GM18520 (cell line): ENCODE data around the gene PSEN2.
"Not testable (repeated sequence)": the region's sequence is repeated elsewhere in the genome, so short reads cannot be mapped to it uniquely, and the experiment has no call there.

Experiments
- ATAC-seq: cut with Tn5 transposase; IDR thresholded peaks from one replicate; pipeline ENCODE4 v1.9.1; 2021; ENCODE audit not compliant: unreplicated experiment

The PSEN2 gene

GRCh38 chr1:226912587-226913176 lies 42.3 kb downstream of the PSEN2 start:
- ATAC-seq = no peak

GRCh38 chr1:226915672-226915995 lies 45.2 kb downstream of the PSEN2 start:
- no peak for ATAC-seq

GRCh38 chr1:226916497-226916896 lies 46.1 kb downstream of the PSEN2 start:
- ATAC-seq = no peak

- ATAC-seq = no peak
These were observed 49.2 kb downstream of the PSEN2 start for GRCh38 chr1:226919587-226919986.

- no peak for ATAC-seq
These were observed 49.6 kb downstream of the PSEN2 start for GRCh38 chr1:226919995-226920394.

GRCh38 chr1:226920446-226920894 lies 50.1 kb downstream of the PSEN2 start:
- ATAC-seq = no peak

- ATAC-seq = no peak
These were observed 51.1 kb downstream of the PSEN2 start for GRCh38 chr1:226921504-226921903.

GRCh38 chr1:226929260-226930111 lies 59.1 kb downstream of the PSEN2 start:
- not testable (repeated sequence) for ATAC-seq

- ATAC-seq = no peak
These were observed 64.2 kb downstream of the PSEN2 start for GRCh38 chr1:226934483-226935237.

- ATAC-seq = no peak
These were observed 67.7 kb downstream of the PSEN2 start for GRCh38 chr1:226937940-226938725.

GRCh38 chr1:226938903-226939437 lies 68.6 kb downstream of the PSEN2 start:
- ATAC-seq = no peak

GRCh38 chr1:226939438-226940028 lies 69.1 kb downstream of the PSEN2 start:
- ATAC-seq = peak; percentile 13

GRCh38 chr1:226940029-226940805 lies 69.8 kb downstream of the PSEN2 start, which contains the start of gene COQ8A:
COQ8A (plus strand) TSS chr1:226940294; CDS start chr1:226961386, 21,092 bp downstream.
- ATAC-seq = peak; percentile 95

GRCh38 chr1:226940806-226941067 lies 70.3 kb downstream of the PSEN2 start:
- ATAC-seq = no peak

- ATAC-seq = no peak
These were observed 72.0 kb downstream of the PSEN2 start for GRCh38 chr1:226942392-226942791.

- ATAC-seq = no peak
These were observed 72.7 kb downstream of the PSEN2 start for GRCh38 chr1:226943156-226943555.

- ATAC-seq = no peak
These were observed 73.5 kb downstream of the PSEN2 start for GRCh38 chr1:226943927-226944326.

- no peak for ATAC-seq
These were observed 74.9 kb downstream of the PSEN2 start for GRCh38 chr1:226945106-226945857.
